HG02943 (cell line): ENCODE data around the gene RGS3.

Source experiments
- ATAC-seq: cut with Tn5 transposase; IDR thresholded peaks from one replicate; pipeline ENCODE4 v1.9.1; 2021; ENCODE audit warnings: mild to moderate bottlenecking, low read depth, moderate library complexity; ENCODE audit not compliant: unreplicated experiment

RGS3 gene

DNA sequence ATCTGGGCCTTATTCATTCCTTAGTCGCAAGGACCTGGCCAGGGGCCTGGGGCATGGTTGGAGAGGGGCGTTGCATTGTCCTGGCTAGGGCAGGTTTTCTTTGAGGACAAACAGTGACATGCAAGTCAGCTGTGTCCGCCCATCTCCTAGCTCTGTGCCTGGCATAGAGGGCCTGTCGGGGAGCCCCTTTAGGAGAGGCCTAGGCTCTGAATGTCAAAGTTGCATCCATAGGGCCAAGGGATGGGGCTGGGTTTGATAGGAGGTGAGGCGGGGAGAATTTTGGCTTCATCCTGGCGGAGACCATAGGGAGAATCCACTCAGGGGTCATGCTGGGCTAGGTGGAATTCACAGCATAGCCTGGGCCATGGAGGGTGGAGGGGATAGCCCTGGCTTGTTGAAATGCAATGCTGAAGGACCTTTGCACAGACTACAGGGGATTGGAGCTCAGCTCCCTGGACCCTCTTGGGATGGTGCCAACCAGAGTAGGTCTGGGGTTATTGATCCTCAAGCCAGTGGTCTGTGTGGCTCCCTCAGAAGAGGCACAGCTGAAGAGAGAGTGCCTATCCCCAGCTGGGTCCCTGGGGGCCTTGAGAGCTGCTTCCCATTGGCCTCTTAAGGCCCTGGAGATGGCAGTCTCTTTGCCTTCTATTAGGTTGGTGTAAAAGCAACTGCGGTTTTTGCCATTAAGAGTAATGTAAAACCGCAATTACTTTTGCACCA is 104.0 kb downstream of the RGS3 start:
- no peak for ATAC-seq

DNA sequence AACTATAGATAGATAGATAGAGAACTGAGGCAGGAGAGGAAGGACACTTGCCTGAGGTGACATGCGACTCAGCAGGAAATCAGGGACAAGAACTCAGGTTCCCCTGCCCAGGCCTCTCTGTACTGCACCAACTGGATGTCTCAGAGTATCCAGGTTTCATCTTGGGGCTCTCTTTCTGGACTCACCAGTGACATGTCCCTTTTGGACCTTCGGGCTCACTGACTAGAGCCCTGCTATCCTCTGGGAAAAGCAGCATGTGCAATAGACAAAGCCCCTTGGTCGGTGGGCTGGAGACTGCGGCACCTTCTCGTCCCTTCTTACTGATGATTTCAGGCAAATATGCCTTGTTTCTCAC is 104.5 kb downstream of the RGS3 start:
- ATAC-seq, result no peak

DNA sequence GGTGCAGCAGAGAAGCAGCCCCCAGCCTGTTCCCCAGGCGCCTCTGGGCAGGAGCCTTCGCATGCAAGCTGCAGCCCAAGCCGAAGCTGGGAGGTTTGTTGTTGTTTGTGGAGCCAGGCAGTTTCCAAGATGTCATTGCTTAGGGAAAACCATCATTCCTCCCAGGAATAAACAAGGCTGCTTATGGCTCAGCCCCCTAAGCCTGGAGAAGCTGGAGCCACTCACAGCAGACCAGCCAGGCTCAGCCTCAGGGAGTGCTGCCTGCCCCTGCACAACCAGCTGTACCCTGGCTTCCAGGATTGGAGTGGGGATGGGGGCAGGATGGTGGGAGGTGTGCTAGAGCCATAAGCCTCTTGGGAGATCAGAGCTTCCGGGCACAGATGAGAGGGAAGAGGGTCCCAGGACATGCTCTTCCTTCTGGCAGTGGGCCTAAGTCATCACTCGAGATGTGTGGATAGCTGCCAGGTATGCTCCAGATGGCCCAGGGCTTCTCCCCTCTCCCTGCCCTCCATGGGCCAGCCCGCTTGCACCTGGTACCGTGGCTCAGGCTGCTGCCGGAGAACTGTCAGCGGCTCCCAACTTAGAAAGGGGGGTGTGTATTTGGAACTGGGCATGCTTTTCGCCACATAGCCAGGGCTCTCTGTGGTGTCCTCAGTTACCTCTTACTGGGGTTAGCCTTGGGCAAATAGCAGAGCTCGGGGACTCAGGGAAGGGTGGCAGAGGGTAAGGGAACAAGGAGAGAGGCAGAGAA is 105.2 kb downstream of the RGS3 start:
- no peak for ATAC-seq

DNA sequence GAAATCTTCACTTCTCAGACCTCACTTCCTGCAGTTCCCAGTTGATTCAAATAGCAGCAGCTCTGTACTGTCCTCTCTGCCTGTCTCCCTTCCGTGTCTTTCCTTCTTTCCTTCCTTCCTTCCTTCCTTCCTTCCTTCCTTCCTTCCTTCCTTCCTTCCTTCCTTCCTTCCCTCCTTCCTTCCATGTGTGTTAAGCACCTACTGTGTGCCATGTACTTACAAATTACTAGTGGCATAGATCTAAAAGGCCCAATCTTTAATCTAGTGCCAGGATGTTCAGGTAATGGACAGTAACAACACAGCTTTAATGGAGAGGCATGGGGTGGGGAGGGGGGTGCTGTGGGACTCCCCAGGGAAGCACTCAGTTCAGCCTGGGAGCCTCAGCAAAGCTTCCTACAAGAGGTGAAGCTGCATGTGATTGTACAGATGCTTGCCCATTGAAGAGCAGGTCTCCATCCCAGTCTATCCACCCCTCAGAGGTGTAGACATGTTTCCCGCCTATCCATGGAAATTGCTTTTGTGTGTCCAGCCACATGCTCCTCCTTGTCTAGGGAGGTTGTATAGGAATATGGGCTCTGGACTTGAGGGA is 106.0 kb downstream of the RGS3 start:
- no peak for ATAC-seq

DNA sequence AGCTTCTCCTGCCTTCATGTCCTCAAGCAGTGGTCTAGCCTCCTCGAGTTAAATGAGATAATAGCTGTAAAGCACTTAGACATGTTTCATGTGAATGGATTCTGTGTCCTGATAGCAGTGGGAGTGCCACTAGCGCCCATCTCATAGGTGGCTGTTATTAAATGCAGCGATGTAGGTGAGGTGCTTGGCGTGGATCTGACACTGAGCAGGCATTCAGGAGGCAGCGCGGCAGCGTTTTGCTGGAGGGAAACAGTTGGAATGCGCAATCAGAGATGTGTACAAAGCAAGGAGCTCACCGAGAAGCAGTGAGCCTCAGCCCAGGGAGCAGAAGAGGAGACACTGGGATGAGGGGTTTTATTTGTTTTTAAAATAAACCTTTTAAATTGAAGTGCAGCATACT is 106.6 kb downstream of the RGS3 start:
- ATAC-seq, result no peak

DNA sequence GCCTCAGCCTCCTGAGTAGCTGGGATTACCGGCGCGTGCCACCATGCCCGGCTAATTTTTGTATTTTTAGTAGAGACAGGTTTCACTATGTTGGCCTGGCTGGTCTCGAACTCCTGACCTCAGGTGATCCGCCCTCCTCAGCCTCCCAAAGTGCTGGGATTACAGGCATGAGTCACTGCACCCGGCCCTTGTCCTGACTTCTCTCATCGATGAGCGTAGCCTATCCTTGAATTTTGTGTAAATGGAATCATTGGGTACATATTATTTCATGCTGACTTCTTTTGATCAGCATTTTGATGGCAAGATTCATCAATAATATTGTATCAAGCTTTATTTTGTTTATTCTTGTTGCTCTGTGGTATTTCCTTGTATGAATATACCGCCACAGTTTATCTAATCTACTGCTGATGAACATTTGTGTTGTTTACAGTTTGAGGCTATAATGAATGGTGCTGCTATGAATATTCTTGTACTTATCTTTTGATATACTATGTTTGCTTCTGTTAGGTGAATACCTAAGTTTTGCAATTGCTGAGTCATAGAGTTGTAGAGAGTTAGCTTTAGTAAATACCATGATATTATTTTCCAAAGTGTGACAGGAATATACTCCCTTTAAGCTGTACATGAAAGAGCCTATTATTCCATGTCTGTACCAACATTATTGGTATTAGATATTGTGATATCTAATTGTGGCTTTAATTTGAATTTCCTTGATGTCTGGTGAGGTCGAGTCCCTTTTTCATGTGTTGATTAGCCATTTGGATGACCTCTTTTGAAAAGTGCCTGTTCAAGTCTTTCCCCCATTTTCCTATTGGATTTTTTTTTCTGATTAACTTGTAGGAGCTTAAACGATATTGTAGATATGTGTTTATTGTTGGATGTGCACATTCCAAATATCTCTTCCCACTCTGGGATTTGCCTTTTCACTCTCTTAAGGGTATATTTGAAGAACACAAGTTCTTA is 107.5 kb downstream of the RGS3 start:
- no peak for ATAC-seq

DNA sequence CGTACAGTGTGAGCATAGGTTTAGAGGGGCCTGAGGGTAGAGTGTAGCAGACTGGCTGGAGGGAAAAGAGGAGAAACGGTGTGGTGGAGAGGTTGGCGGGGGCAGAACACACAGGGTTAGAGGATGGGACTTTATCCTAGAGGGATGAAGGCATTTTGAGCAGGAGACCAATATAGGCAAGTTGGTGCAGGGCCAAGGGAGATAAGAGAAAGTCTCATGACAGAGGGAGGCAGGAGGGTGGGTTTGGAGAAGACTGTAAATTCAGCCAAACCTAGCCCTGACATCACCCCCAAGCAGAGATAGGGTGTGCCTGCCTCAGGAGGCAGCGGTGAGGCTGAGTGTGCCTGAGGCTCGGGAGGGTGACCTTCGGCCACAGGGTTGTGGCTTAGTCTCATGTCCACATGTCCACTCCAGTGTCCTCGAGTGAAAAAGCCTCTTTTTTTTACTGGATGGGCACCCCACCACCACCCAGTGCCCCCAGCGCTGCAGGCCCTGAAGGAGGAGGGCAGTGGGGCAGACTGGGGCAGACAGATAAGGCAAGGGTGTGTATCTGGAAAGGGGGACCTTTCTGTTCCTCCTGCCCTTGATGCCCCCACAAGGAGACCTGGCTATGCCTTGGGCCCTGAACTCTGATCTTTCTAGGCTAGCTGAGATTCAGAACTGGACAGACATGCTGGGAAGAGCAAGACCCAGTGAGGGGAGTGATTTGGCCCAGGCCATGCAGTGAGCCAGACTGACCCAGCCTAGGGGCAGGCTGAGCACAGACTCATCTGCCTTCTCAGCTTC is 108.7 kb downstream of the RGS3 start:
- no peak for ATAC-seq

DNA sequence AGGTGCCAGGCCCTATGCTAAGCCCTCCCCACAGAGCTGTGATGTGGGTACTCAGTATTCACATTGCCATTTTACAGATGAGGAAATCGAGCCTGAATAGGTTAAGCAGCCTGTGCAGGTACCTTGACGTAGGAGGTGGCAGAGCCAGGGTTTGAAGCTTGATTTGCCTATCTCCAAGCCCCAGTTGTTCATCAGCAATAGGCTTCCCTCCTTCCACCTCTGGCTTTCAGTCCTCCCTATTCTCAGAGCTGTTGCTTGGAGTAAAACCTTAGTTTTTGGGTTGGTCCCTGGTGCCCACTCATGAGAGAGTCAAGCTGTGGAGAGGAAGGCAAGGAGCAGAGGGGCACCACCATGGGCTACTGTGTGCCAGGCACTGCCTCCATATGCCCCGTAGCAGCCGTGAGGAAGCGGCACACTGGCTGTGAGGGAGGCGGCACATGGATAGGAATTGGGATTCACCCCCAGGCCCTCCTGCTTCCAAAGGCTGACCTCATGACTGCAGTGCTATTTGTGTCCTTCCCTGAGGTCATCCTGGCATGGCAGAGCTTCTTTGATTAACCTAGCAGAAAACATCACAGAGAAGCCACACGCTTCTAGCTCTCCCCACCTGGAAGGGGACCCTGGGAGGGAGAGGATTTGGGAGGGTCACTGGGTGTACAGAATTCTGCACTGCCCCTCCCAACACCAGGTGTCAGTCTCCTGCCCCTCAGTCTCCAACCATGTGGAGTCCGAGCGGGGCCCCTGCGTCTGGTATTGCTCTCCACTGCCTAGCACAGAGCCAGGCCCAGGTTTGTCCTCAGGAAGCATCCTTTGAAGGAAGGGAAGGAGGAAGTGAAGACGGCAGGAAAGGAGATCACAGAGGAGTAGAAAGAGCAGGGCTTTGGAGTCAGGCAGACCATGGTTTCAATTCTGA is 109.8 kb downstream of the RGS3 start:
- no peak for ATAC-seq

DNA sequence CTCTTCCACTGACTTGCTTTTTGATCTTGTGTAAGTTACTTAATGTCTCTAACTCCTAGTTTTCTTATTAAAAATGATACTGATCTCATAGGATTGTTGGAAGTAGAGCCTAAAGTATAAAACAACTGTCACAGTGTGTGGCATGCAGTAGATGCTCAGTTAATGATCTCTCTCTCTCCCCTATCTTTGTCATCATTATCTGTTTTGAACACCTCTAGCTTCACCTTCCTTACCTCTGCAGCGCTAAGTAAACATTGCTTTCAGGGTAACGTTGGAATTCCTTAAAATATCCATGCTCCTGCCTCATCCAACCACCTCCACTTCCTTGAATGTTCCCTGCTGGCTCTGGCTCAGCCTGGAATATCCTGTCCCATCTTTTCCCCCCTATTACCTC is 110.4 kb downstream of the RGS3 start:
- ATAC-seq, result no peak

DNA sequence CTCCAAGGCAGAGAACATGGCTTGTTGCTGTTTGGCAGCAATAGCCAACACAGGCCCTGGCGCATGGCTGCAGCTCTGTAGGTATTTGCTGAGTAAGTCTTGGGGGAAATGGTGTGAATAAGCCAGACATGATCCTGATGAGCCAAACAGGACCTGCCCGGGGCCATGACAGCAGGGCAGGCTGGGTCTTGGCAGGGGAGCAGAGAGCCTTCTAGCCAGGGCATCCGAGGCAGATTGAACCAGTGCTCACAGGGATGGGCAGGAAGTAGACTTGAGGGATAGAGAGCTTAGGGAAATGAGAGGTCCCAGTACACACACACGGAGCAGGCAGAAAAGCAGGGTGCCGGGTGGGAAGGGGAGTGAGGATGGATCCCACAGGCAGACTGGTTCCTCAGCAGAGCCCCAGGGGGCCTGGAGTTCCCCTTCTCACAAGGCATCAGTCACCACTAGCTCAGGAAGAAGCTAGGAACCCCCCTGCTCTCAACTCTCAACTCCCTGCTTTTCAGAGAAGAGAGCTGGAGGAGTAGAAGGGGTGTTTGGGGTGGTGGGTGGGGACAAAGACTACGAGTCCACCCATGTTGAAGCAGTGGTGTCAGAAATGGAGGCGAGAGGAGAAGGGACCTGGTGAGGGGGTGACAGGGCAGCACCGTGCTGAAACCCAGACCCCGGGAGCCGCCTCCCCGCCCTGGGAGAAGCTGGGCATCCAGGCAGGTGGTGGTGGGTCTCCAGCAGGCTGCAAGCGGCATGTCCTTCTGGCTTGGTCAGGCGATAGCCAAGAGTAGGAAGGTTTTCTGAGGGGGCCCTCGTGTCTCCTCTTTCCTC is 111.1 kb downstream of the RGS3 start:
- no peak for ATAC-seq

DNA sequence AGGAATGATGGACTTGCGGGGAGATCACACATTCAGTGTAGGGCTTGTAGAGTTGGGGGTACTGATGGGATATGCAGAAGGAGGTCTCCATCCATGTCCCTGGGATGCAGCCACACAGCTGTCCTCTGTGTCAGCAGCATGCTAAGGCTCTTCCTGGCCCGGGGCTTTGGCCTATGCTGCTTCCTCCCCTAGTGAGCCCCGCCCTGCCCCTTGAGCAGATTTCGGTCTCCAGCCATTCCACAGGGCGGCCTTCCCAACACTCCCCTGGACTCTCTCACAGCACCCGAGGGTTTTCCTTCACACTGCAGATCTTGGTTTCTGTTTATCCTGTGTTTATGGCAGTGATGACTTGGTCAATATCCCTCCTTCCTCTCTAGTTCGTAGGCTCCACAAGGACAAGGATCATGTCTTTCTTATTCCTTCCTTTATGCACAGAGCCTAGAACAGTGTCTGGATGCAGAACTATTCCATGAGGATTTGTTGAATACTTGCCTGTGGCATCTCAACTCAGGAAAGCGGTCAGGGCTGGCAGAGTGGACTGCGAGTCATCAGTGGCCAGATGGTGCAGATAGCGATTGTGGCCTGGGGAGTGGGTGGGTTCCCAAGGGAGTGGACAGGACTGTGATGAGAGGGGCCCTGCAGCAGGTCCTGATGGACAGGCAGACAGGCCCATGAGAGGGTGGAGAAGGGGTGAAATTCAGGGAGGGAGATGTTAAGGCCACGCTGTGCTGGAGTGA is 114.2 kb downstream of the RGS3 start:
- ATAC-seq, result no peak

DNA sequence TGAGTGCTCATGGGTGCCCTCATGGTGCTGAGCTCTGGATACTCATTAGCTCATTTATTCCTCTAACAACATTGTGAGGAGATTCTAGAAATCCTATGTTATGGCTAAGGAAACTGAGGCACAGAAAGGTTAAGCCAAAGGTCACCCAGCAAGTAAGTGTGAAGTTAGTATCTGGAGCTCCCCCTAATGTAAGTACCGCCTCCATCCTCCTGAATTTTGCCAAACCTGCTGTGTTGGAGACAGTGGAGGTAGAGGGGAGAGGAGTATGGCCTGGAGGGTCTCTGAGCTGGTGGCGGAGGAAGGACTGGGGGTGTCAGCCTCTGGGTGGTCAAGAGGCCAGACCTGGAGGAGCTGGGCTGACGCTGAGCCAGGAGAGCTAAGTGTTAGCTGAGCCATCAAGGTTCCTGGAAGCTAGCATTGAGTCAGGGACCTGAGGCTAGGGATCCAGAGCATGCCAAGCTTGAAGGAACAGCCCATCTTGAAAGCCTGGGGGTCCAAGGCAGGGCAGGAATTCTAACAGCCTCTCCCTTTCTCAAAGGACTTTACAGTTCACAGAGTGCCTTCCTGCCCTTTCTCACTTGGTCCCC is 114.8 kb downstream of the RGS3 start:
- ATAC-seq, result no peak

DNA sequence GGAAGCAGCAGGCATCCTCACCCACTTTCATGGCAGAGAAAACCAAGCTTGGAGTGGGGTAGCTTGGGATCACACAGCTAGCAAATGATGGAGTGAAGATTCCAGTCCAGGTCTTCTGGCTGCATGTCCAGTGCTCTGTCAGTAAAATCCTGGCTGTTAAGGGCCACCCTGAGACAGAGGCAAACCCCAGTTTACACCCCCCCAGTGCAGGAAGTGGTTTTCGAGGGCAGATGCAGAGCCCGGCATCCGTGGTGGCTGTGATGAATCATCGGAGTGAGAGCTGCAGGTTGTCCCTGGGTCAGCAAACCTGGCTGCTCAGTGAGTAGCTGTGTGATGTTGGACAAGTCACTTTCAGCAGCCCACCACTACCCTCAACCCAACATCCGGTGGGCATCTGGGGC is 115.4 kb downstream of the RGS3 start:
- ATAC-seq, result peak; percentile 62

DNA sequence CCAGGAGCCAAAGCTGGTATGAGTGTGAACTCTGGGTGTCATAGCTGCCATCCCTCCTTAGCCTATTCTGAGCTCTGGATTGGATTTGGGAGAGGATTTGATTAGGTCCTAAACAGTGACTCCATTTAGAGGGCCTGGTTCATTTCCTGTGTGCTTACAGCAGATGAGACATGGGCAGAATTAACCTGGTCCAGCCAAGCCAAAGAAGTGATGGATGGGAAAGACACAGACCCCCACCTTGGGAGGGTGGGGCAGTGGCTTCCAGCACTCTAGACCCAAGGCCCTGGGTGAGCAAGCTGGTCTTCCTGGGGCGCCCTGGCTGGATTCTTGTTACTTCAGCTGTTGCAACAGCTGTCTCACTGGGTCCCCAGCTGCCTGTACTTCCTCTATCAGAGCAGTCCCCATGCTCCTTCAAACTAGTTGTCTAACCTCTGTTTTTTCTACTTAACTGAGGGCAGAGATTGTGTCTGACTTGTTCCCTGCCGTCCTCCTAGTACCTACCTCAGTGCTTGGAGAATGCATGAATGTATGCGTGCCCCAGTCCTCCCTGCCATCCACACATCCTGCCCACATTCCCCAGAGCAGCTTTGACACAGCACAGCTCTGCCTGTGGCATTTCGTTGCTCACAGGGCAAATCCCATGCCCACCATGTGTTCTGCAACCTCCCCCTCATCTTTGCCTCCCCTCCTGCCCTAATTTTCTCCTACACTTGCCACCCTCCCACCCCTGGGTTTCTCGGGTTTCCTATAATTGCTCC is 115.9 kb downstream of the RGS3 start:
- ATAC-seq, result peak; percentile 27

DNA sequence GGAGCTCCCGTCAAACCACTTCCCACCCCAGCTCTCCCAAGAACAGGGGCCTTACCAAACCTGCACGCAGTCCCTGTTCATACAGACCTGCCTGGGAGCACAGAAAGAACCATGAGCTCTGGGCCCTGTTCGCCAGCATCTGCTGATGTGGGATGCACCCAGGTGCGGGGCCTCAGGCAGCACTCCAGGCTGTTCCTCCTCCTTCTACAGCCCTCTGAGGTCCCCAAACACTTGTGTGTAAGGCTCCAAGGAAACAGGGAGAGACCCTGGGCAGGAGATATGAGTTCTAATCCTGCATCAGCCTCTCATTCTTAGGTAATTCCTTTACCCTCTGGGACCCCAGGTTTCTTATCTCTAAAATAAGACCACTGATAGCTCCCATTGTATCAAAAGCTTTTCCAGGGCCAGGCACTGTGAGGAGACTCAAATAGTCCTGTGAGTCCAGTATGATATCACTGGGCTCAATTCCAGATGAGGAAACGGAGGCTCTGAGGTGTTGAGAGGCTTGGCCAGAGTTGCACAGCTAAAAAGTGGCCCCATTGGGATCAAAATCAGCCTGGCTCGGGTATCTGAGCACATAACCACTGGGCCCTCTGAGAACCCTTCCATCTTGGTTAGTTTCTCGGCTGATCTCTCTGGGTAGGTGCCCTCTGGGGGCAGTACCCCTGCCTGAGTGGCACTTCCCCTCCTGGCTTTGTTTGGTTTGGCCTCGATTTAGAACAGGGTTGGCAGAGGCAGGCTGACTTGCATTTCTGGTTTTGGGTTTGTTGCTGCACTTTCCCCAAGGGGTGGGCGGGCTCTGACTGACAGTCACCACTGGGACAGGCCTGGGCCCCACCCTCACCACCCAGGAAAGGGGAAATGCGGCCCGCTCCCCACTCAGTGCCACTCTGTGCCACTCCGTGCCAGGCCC is 116.8 kb downstream of the RGS3 start:
- ATAC-seq, result no peak
